Neural crest cell (in vitro differentiated cells): ENCODE data around the gene VMO1. TPM values are rescaled to one million over a fixed set of nuclear protein-coding genes. Genes with fewer than 3 reads are reported as not detected.

ENCODE experiments used
- DNase-seq: peaks from one replicate; pipeline ENCODE4 v3.0.0; 2021; ENCODE audit warnings: low read depth, mixed read lengths, low spot score
- H3K27ac Mint-ChIP-seq: one replicate; pipeline ENCODE4 v1.8.0; 2021; ENCODE audit warnings: mild to moderate bottlenecking, mixed read lengths; ENCODE audit not compliant: unreplicated experiment
- H3K27me3 Mint-ChIP-seq: 2 replicates; pipeline ENCODE4 v1.8.0; 2021; ENCODE audit warnings: low read depth, mild to moderate bottlenecking, mixed read lengths
- H3K36me3 Mint-ChIP-seq: 2 replicates; pipeline ENCODE4 v1.8.0; 2021; ENCODE audit warnings: low read depth, mild to moderate bottlenecking, mixed read lengths
- H3K4me1 Mint-ChIP-seq: 2 replicates; pipeline ENCODE4 v1.8.0; 2021; ENCODE audit warnings: mixed read lengths
- H3K4me3 Mint-ChIP-seq: one replicate; pipeline ENCODE4 v1.8.0; 2021; ENCODE audit warnings: mild to moderate bottlenecking, mixed read lengths
- H3K9me3 Mint-ChIP-seq: 2 replicates; pipeline ENCODE4 v1.8.0; 2021; ENCODE audit warnings: mixed read lengths
- total RNA-seq: library from RNA; stranded (reverse); gene quantifications from 2 replicates; pipeline ENCODE4 v1.2.1, GENCODE V29; 2021
- TF ChIP-seq, protein P1 (sequence below): fragments of 200-600 bp; sonication (generic); conservative IDR thresholded peaks from 2 replicates; pipeline ENCODE4 v1.5.0; 2021; ENCODE audit warnings: antibody characterized with exemption, mild to moderate bottlenecking

VMO1 gene
- total RNA-seq, 1 donor from 2014 or later, result 1.0 TPM

DNA sequence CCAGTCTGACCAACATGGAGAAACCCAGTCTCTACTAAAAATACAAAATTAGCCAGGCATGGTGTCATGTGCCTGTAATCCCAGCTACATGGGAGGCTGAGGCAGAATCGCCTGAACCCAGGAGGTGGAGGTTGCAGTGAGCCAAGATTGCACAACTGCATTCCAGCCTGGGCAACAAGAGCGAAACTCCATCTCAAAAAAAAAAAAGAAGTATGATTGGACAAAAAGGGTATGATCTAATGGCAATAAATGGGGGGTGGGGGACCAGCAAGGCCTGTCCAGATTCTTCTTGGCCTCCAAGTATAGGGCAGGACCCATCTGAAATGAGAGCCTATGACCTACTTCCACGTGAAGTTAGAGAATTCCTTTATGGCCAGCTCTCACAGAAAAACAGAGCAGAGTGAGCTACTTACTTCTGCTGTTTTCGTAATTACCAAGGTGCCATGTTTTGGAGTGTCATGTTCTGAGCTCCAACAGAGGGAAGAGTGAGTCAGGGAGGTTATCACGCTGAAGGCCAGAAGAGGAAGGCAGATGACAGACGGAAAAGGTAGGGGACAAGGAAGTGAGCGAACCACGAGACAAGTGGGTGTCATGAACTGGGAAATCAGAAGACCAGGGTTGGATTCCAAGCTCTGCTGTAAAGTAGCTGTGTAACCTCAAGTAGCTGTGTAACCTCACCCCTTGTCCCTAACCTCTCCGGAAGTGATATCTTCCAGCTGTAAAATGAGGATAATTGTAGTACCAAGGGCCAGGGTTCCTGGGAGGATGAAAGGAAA, 50.1 kb downstream of the VMO1 start:
- Mint-ChIP-seq H3K4me1 (peaks cover 21% of the 10 kb centered on the region), H3K27ac (no peak overlapping the region), H3K27me3 (peaks cover 73% of the 10 kb centered on the region), H3K36me3 (no peaks in the 10 kb centered on the region), H3K4me3 (peak overlapping the region; percentile 61), H3K9me3 (no peaks in the 10 kb centered on the region)
- TF ChIP-seq, protein P1, sequence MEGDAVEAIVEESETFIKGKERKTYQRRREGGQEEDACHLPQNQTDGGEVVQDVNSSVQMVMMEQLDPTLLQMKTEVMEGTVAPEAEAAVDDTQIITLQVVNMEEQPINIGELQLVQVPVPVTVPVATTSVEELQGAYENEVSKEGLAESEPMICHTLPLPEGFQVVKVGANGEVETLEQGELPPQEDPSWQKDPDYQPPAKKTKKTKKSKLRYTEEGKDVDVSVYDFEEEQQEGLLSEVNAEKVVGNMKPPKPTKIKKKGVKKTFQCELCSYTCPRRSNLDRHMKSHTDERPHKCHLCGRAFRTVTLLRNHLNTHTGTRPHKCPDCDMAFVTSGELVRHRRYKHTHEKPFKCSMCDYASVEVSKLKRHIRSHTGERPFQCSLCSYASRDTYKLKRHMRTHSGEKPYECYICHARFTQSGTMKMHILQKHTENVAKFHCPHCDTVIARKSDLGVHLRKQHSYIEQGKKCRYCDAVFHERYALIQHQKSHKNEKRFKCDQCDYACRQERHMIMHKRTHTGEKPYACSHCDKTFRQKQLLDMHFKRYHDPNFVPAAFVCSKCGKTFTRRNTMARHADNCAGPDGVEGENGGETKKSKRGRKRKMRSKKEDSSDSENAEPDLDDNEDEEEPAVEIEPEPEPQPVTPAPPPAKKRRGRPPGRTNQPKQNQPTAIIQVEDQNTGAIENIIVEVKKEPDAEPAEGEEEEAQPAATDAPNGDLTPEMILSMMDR, result no peak
- DNase-seq, result no peak

Other genes starting within 250 kb of the VMO1 start
- 67.0 and 69.3 TPM in 2 replicates for gene MYBBP1A, start 231.0 kb downstream of the VMO1 start, total RNA-seq
- gene GGT6, start 225.8 kb downstream of the VMO1 start, total RNA-seq, result not detected in 2 replicates
- gene SMTNL2, start 201.8 kb downstream of the VMO1 start, total RNA-seq, result 1.1 and 1.4 TPM in 2 replicates
- gene ALOX15, start 144.7 kb downstream of the VMO1 start, total RNA-seq, result 0.33 and 0.41 TPM in 2 replicates
- 102 and 107 TPM in 2 replicates for gene PELP1, start 82.2 kb downstream of the VMO1 start, total RNA-seq
- gene ARRB2, start 75.7 kb downstream of the VMO1 start, total RNA-seq, result 66.7 and 73.4 TPM in 2 replicates
- gene MED11, start 54.9 kb downstream of the VMO1 start, total RNA-seq, result 18.6 and 19.5 TPM in 2 replicates
- gene ZMYND15, start 46.5 kb downstream of the VMO1 start, total RNA-seq, result not detected in 2 replicates
- gene CXCL16, start 46.4 kb downstream of the VMO1 start, total RNA-seq, result not detected in 2 replicates
- gene TM4SF5, start 14.5 kb downstream of the VMO1 start, total RNA-seq, result not detected in 2 replicates
- gene GLTPD2, start 2.6 kb upstream of the VMO1 start, total RNA-seq, result not detected in 2 replicates
- 174 and 181 TPM in 2 replicates for gene PSMB6, start 9.8 kb upstream of the VMO1 start, total RNA-seq
- gene PLD2, start 20.8 kb upstream of the VMO1 start, total RNA-seq, result 54.8 and 63.9 TPM in 2 replicates
- gene MINK1, start 47.0 kb upstream of the VMO1 start, total RNA-seq, result 73.0 and 76.6 TPM in 2 replicates
- gene C17orf107, start 113.2 kb upstream of the VMO1 start, total RNA-seq, result 1.7 and 1.8 TPM in 2 replicates
- gene CHRNE, start 116.7 kb upstream of the VMO1 start, total RNA-seq, result 0.21 TPM in 1 of 2 replicates, not detected in the other
- not detected in 2 replicates for gene GP1BA, start 145.9 kb upstream of the VMO1 start, total RNA-seq
- gene SLC25A11, start 153.7 kb upstream of the VMO1 start, total RNA-seq, result 67.7 and 68.3 TPM in 2 replicates
- 90.4 and 93.2 TPM in 2 replicates for gene RNF167, start 153.9 kb upstream of the VMO1 start, total RNA-seq
- gene PFN1, start 162.2 kb upstream of the VMO1 start, total RNA-seq, result 626 and 630 TPM in 2 replicates
- gene ENO3, start 164.8 kb upstream of the VMO1 start, total RNA-seq, result 9.1 and 10.6 TPM in 2 replicates
- gene SPAG7, start 181.5 kb upstream of the VMO1 start, total RNA-seq, result 76.9 and 78.9 TPM in 2 replicates
- gene CAMTA2, start 201.3 kb upstream of the VMO1 start, total RNA-seq, result 12.5 and 17.4 TPM in 2 replicates
- 0.43 and 0.86 TPM in 2 replicates for gene INCA1, start 211.2 kb upstream of the VMO1 start, total RNA-seq
- gene KIF1C, start 211.6 kb upstream of the VMO1 start, total RNA-seq, result 61.7 and 68.4 TPM in 2 replicates
- not detected in 2 replicates for gene SLC52A1, start 249.1 kb upstream of the VMO1 start, total RNA-seq